ENCODE results near the gene D2HGDH. TPM values are rescaled to one million over a fixed set of nuclear protein-coding genes. Genes with fewer than 3 reads are reported as not detected.

The D2HGDH gene
- total and polyA plus RNA-seq, 2 of the 13 experiments (the other 11 are each of a cell fraction or from before 2014, with no cell fraction given): 19.2 to 20.3 TPM

- TF ChIP-seq, protein P1, sequence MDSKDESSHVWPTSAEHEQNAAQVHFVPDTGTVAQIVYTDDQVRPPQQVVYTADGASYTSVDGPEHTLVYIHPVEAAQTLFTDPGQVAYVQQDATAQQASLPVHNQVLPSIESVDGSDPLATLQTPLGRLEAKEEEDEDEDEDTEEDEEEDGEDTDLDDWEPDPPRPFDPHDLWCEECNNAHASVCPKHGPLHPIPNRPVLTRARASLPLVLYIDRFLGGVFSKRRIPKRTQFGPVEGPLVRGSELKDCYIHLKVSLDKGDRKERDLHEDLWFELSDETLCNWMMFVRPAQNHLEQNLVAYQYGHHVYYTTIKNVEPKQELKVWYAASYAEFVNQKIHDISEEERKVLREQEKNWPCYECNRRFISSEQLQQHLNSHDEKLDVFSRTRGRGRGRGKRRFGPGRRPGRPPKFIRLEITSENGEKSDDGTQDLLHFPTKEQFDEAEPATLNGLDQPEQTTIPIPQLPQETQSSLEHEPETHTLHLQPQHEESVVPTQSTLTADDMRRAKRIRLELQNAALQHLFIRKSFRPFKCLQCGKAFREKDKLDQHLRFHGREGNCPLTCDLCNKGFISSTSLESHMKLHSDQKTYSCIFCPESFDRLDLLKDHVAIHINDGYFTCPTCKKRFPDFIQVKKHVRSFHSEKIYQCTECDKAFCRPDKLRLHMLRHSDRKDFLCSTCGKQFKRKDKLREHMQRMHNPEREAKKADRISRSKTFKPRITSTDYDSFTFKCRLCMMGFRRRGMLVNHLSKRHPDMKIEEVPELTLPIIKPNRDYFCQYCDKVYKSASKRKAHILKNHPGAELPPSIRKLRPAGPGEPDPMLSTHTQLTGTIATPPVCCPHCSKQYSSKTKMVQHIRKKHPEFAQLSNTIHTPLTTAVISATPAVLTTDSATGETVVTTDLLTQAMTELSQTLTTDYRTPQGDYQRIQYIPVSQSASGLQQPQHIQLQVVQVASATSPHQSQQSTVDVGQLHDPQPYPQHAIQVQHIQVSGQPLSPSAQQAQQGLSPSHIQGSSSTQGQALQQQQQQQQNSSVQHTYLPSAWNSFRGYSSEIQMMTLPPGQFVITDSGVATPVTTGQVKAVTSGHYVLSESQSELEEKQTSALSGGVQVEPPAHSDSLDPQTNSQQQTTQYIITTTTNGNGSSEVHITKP (CRISPR knock-in tag; IDR thresholded peaks at IDR 0.05; ENCODE audit: low read depth): 0 out of 2 replicates have a peak, but pooled peaks have one; percentile 11
- TF ChIP-seq STAT5B (CRISPR knock-in tag; IDR thresholded peaks at IDR 0.05) (no peak), PRPF4 (IDR thresholded peaks at IDR 0.05; ENCODE audit: low read depth, low read length, poor library complexity, severe bottlenecking) (no peak), POLR2AphosphoS2 (IDR thresholded peaks at IDR 0.05; ENCODE audit: low read depth, low read length) (peak; percentile 15; the same call in 1 of the 2 replicates), SNRNP70 (IDR thresholded peaks at IDR 0.05; ENCODE audit: low read depth, low read length) (no peak), NCOR1 (IDR thresholded peaks at IDR 0.05; ENCODE audit: borderline replicate concordance, low read length) (no peak), SIX1 (CRISPR knock-in tag; IDR thresholded peaks at IDR 0.05; ENCODE audit: borderline replicate concordance) (no peak), ATAD3A (CRISPR knock-in tag; IDR thresholded peaks at IDR 0.05) (no peak), MIXL1 (CRISPR knock-in tag; IDR thresholded peaks at IDR 0.05) (no peak), U2AF1 (optimal IDR thresholded peaks at IDR 0.05; ENCODE audit: low read depth, low read length) (no peak)
Measured at GRCh38 chr2:241809383-241810306, 75.2 kb downstream of the D2HGDH start (continued).

All from HepG2 (cell line).